HG03108 (cell line): ENCODE data around the gene KRTAP5-9.
"Not testable (repeated sequence)": the region's sequence is repeated elsewhere in the genome, so short reads cannot be mapped to it uniquely, and the experiment has no call there.

Experiments
- ATAC-seq: cut with Tn5 transposase; IDR thresholded peaks from one replicate; pipeline ENCODE4 v1.9.1; 2021; ENCODE audit warnings: moderate library complexity; ENCODE audit not compliant: unreplicated experiment

The KRTAP5-9 gene

DNA sequence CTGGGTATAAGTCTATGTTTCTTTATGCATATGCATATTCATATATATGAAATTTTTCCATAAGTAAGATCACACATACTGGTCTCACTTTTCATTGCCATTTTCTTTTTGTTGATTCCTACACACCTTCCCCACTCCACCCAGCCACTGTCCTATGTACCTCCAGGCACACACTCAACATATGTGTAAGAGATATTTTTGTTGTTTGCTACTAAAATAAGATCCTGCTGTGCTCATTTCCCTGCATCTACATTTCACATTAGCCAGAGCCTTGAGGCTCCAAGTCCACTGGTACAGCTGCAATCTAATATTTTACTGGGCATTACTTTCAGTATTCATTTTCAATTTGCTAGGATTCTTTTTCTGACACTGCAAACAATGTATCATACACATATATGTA, 9.0 kb downstream of the KRTAP5-9 start:
- ATAC-seq: no peak

DNA sequence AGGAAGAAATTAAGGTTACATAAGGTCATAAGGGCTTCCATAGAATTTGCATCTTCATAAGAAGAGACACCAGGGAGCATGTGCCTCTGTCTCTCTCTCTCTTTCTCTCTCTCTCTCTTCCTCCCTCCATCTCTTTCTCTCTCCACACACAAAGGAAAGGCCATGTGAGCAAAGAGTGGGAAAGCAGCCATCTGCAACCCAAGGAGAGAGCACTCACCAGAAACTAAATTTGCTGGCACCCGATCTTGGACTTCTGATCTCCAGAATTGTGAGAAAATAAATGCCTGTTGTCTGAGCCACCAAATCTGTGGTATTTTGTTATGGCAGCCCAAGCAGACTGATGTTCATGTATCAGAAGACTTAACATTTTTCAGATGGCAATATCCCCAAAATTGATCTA, 10.8 kb downstream of the KRTAP5-9 start:
- no peak for ATAC-seq

DNA sequence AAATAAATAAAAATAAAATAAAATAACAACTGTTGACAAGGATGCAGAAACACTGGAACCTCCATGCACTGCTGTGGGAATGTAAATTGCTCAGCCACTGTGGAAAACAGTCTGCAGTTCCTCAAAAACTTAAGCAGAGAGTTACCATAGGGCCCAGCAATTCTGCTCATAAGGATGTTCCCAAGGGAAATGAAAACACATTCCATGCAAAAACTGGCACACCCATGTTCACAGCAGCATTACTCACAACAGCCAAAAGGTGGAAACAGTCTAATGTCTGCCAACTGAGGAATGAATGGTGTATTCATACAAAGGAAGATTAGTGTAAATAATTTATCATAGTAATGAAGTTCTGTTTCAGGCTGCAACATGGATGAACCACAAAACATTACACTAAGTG, 13.9 kb downstream of the KRTAP5-9 start:
- ATAC-seq: no peak

- no peak for ATAC-seq
Measured at GRCh38 chr11:71563406-71563805, 15.2 kb downstream of the KRTAP5-9 start.

- ATAC-seq: no peak
Measured at GRCh38 chr11:71564430-71564829, 16.2 kb downstream of the KRTAP5-9 start.

GRCh38 chr11:71565263-71565662, 17.0 kb downstream of the KRTAP5-9 start, which contains the start of gene KRTAP5-10:
Gene KRTAP5-10, plus strand, starts transcription at chr11:71565563. Its CDS starts 25 bp downstream, at chr11:71565588.
- ATAC-seq: no peak

DNA sequence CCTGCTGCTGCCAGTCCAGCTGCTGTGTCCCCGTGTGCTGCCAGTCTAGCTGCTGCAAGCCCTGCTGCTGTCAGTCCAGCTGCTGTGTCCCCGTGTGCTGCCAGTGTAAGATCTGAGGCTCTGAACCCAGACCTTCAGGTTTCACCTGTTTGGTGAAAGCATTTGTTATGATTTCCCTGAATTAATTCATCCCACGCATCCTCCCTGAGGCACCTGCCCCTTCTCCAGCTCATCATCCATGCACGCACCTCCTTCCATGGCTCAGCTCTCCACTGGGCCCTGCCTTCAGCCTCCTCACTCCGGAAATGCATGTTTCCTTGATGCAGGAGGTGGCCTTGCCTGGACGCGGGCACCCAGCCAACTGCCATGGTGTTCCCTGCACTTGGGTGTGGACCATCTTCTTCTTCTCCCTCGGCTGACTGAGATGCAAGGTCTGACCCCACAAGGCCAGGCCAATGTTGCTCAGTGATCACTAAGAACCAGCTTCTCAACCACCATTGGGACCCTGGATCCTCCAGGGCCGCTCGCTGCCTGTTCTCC, 17.9 kb downstream of the KRTAP5-9 start:
- no peak for ATAC-seq

- ATAC-seq: not testable (repeated sequence)
Measured at GRCh38 chr11:71566626-71567599, 18.7 kb downstream of the KRTAP5-9 start.

- not testable (repeated sequence) for ATAC-seq
Measured at GRCh38 chr11:71567633-71568032, 19.4 kb downstream of the KRTAP5-9 start.

- no peak for ATAC-seq
Measured at GRCh38 chr11:71568704-71569349, 20.6 kb downstream of the KRTAP5-9 start.

DNA sequence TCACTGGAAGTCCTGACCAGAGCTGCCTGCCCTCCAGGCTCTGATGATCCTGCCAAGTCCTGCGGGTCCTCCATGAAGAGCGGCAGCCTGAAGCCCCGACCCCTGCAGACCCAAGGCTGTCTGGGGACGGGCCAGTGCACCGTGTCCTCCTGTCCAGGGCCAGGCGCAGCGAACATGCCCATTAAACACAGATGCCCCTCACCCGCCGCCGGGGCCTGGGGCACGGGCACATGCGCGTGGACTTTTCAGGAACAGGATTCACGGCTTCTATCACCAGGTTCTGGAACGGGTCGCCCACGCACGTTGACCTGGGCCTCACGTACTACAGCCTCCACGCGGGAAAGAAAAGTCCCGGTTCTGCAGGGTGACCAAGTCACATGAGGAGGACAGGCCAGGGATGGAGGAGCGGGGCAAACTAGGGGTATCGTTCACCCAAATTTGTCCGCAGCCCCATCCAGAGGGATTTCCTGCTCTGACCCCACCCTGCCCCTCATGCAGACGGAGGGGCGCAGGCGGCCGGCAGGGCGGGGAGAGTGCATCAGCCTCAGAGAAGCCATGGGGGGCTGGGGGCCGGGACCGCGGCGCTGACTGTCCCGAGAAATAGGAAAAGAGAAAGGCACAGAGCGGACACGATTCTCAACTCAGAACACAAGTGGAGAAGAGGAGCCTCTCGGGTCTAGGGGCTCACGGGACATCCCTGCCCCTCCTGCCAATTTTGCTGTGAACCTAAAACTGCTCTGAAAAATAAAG, 23.1 kb downstream of the KRTAP5-9 start:
- not testable (repeated sequence) for ATAC-seq

GRCh38 chr11:71572811-71573210, 24.6 kb downstream of the KRTAP5-9 start:
- no peak for ATAC-seq

GRCh38 chr11:71574418-71574817, 26.2 kb downstream of the KRTAP5-9 start:
- no peak for ATAC-seq

DNA sequence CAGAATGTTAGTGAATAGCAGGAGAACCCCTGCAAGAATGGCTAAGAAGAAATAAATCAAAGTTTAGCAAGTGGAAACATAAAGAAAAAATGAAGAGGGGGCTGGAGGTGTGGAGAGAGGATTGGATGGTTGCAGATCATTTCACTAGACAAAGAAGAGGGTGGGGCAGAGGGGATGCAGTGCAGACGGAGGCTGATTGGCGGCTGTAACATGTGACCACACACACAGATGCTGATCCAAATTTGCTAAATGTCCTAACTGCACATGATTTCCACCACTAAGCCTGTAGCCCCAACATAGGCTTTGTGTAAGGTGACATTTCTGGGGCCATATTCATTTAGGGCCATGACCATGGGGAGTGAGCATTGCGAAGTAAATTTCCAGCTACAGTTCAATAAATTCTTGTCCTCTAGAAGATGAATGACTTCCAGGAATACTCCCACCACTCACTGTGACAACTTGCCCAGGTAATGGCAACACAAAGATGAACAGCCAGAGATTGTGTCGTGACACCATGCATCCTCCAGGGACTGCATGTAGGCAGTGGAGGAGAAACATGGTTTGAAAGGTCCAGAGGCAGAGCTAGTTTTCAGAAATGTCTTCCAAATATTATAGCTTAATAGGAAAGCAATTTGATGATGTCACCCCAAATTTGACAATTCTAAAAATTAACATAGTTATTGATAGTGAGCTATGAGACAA, 27.7 kb downstream of the KRTAP5-9 start:
- no peak for ATAC-seq

DNA sequence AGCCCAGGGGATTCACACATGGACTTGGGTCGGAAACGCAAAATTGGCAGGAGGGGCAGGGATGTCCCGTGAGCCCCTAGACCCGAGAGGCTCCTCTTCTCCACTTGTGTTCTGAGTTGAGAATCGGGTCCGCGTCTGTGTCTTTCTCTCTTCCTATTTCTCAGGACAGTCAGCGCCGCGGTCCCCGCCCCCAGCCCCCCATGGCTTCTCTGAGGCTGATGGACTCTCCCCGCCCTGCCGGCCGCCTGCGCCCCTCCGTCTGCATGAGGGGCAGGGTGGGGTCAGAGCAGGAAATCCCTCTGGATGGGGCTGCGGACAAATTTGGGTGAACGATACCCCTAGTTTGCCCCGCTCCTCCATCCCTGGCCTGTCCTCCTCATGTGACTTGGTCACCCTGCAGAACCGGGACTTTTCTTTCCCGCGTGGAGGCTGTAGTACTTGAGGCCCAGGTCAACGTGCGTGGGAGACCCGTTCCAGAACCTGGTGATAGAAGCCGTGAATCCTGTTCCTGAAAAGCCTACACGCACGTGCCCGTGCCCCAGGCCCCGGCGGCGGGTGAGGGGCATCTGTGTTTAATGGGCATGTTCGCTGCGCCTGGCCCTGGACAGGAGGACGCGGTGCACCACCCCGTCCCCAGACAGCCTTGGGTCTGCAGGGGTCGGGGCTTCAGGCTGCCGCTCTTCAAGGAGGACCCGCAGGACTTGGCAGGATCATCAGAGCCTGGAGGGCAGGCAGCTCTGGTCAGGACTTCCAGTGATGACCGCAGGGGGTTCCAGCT, 28.7 kb downstream of the KRTAP5-9 start:
- ATAC-seq: not testable (repeated sequence)

DNA sequence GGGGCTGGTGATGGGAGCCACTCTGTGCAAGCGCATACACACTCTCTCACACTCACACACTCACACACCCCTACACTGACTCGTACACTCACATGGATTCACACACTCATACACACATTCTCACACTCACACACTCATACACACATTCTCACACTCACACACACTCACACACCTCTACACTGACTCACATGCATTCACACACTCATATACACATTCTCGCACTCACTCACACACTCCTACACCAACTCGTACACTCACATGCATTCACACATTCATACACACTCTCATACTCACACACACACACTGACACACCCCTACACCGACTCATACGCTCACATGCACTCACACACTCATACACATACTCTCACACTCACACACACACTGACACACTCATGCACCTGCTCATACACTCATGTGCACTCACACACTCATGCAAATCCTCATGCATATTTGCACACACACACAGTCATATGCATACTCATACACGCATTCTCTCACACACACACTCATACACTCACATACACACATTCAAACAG, 29.3 kb downstream of the KRTAP5-9 start:
- no peak for ATAC-seq

DNA sequence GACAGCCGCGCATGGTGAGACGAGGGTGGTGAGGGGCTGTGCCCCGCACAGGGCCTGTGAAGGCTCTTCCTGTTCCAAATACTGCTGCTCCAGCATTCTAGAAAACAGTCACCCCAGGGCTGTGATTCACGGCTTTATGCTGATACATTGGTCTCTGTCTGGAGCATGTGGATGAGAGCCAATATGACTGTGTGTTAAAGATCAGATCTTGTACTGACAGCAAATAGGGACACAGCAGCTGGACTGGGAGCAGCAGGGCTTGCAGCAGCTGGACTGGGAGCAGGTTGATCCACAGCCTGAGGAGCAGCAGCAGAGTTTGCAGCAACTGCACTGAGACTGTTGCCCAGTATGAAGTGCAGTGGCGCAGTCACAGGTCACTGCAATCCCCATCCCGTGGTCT, 31.3 kb downstream of the KRTAP5-9 start:
- not testable (repeated sequence) for ATAC-seq

DNA sequence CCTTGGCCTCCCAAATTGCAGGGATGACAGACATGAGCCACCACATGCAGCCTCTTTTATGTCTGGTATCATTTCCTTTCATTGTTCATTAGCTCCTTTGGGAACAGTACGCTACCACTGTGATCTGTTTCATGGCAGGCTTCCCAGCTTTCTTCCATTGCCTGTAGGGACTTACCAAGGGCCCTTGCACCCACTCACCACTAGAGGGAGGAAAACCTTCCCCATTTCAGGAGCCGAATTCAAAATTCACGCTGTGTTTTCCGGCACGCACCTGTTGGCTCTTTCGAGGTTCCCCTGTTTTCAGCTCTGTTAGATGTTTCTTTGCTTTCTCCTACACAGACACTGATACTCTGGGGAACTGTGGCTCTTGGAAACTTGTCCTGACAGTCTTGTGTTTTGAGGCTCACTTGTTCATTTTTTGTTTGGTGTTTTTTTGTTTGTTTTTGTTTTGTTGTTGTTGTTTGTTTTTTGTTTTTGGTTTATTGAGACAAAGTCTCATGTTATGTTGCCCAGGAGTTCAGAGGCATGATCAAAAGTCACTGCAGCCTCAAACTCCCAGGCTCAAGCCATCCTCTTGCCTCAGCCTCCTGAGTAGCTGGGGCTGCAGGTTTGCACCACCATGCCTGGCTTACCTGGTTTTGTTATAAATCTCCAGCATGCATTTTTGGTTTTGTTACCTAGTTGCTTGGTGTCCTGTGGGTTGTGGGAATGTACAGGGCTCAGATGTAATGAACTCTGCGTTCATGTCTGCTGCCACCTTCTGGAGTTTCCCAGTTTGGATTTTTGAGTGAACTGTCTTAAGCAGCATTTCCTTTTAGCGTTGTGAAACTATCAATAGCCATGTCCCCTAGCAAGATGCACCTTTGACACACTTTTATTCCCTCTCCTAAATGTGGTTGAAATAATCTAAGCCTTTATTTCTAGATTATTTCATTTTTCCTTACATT, 32.1 kb downstream of the KRTAP5-9 start:
- no peak for ATAC-seq
